ENCODE measurements around the gene AGBL5.
"Not testable (repeated sequence)": the region's sequence is repeated elsewhere in the genome, so short reads cannot be mapped to it uniquely, and the experiment has no call there.

AGBL5 gene

GRCh38 chr2:27091746-27092695 lies 40.6 kb downstream of the AGBL5 start:
- no peak for DNase-seq

GRCh38 chr2:27092696-27093429 lies 41.4 kb downstream of the AGBL5 start:
- DNase-seq = no peak

GRCh38 chr2:27093430-27094352 lies 42.2 kb downstream of the AGBL5 start:
- no peak for DNase-seq

GRCh38 chr2:27094353-27094984 lies 43.0 kb downstream of the AGBL5 start:
- DNase-seq = no peak

GRCh38 chr2:27095427-27095744 lies 43.9 kb downstream of the AGBL5 start:
- no peak for DNase-seq

- peak; percentile 53 for DNase-seq
Observed at GRCh38 chr2:27095745-27096651, 44.5 kb downstream of the AGBL5 start.

- DNase-seq = no peak
Observed at GRCh38 chr2:27096748-27097297, 45.4 kb downstream of the AGBL5 start.

GRCh38 chr2:27097341-27097740 lies 45.9 kb downstream of the AGBL5 start:
- DNase-seq = no peak

GRCh38 chr2:27099334-27099955 lies 48.0 kb downstream of the AGBL5 start:
- no peak for DNase-seq

- DNase-seq = no peak
Observed at GRCh38 chr2:27100036-27100435, 48.6 kb downstream of the AGBL5 start.

GRCh38 chr2:27102329-27102728 lies 50.9 kb downstream of the AGBL5 start:
- DNase-seq = no peak

GRCh38 chr2:27105981-27106380 lies 54.5 kb downstream of the AGBL5 start:
- no peak for DNase-seq

GRCh38 chr2:27108221-27108620 lies 56.8 kb downstream of the AGBL5 start:
- DNase-seq = no peak

- no peak for DNase-seq
Observed at GRCh38 chr2:27109083-27109482, 57.6 kb downstream of the AGBL5 start.

GRCh38 chr2:27110603-27111352 lies 59.3 kb downstream of the AGBL5 start:
- DNase-seq = not testable (repeated sequence)

GRCh38 chr2:27111392-27112078 lies 60.1 kb downstream of the AGBL5 start:
- DNase-seq = not testable (repeated sequence)

GRCh38 chr2:27115519-27115918 lies 64.1 kb downstream of the AGBL5 start:
- no peak for DNase-seq

- DNase-seq = no peak
Observed at GRCh38 chr2:27117995-27118524, 66.6 kb downstream of the AGBL5 start.

Data from fibroblast of skin of scalp (primary cell).